HepG2 (cell line): Measurements from ENCODE around the gene THRA. TPM values are rescaled to one million over a fixed set of nuclear protein-coding genes. Genes with fewer than 3 reads are reported as not detected.
A peak's percentile ranks its signal among the peaks of the same experiment; 100 is the strongest.

Experiments used
- ADNP ChIP-seq: sonication (generic); formaldehyde crosslinking; IDR thresholded peaks from 2 replicates; pipeline ENCODE4 v1.4.0; 2020; ENCODE audit warnings: missing genetic modification reagents
- AHDC1 ChIP-seq: sonication (generic); formaldehyde crosslinking; IDR thresholded peaks from 2 replicates; pipeline ENCODE4 v1.5.1; 2020; ENCODE audit warnings: mild to moderate bottlenecking, missing genetic modification reagents, borderline replicate concordance
- ARNTL ChIP-seq: sonication (generic); formaldehyde crosslinking; IDR thresholded peaks from 2 replicates; pipeline ENCODE4 v1.4.0; 2020; ENCODE audit warnings: mild to moderate bottlenecking, missing genetic modification reagents
- GTF3A ChIP-seq: sonication (generic); formaldehyde crosslinking; conservative IDR thresholded peaks from 2 replicates; pipeline ENCODE4 v1.4.0; 2020; ENCODE audit warnings: mild to moderate bottlenecking, missing genetic modification reagents
- HNRNPL ChIP-seq: fragments of 200-400 bp; formaldehyde crosslinking; IDR thresholded peaks from 2 replicates; pipeline ENCODE4 v1.6.1; 2017; ENCODE audit warnings: mild to moderate bottlenecking, low read depth, low read length
- NKX3-1 ChIP-seq: sonication (generic); formaldehyde crosslinking; IDR thresholded peaks from 2 replicates; pipeline ENCODE4 v1.5.0; 2020; ENCODE audit warnings: missing genetic modification reagents
- POLR2A ChIP-seq, 2 experiments: IDR thresholded peaks; 2 replicates each; pipeline ENCODE4 v1.6.1; 2011; ENCODE audit warnings: low read depth in 2 of 2, low read length in 2 of 2, mild to moderate bottlenecking in 1 of 2, moderate library complexity in 1 of 2; ENCODE audit not compliant: insufficient read depth in 1 of 2
- RAD21 ChIP-seq: fragments of 450-650 bp; formaldehyde crosslinking; IDR thresholded peaks from 2 replicates; pipeline ENCODE4 v1.5.0; 2020; ENCODE audit warnings: mild to moderate bottlenecking
- RARG ChIP-seq: sonication (generic); formaldehyde crosslinking; IDR thresholded peaks from 2 replicates; pipeline ENCODE4 v1.4.0; 2020; ENCODE audit warnings: low read depth, mild to moderate bottlenecking, missing genetic modification reagents
- REL ChIP-seq: sonication (generic); formaldehyde crosslinking; conservative IDR thresholded peaks from 2 replicates; pipeline ENCODE4 v1.8.0; 2022; ENCODE audit warnings: mild to moderate bottlenecking, missing genetic modification reagents, moderate library complexity
- RFX5 ChIP-seq: IDR thresholded peaks from 2 replicates; pipeline ENCODE4 v1.6.1; 2011; ENCODE audit warnings: low read depth, low read length, improper control_type of control experiment
- SNAPC5 ChIP-seq: sonication (generic); formaldehyde crosslinking; IDR thresholded peaks from 2 replicates; pipeline ENCODE4 v1.8.1; 2023; ENCODE audit warnings: mild to moderate bottlenecking, missing genetic modification reagents, borderline replicate concordance
- SP2 ChIP-seq: sonication (generic); formaldehyde crosslinking; IDR thresholded peaks from 2 replicates; pipeline ENCODE4 v1.5.1; 2020; ENCODE audit warnings: mild to moderate bottlenecking, missing genetic modification reagents
- TIGD3 ChIP-seq: sonication (generic); formaldehyde crosslinking; IDR thresholded peaks from 2 replicates; pipeline ENCODE4 v1.5.1; 2020; ENCODE audit warnings: mild to moderate bottlenecking, missing genetic modification reagents, borderline replicate concordance
- ZBTB1 ChIP-seq: sonication (generic); formaldehyde crosslinking; IDR thresholded peaks from 2 replicates; pipeline ENCODE4 v1.4.0; 2020; ENCODE audit warnings: missing genetic modification reagents, borderline replicate concordance
- ZFP82 ChIP-seq: sonication (generic); formaldehyde crosslinking; IDR thresholded peaks from 2 replicates; pipeline ENCODE4 v1.5.1; 2020; ENCODE audit warnings: mild to moderate bottlenecking, missing genetic modification reagents, borderline replicate concordance
- ZNF260 ChIP-seq: sonication (generic); formaldehyde crosslinking; IDR thresholded peaks from 2 replicates; pipeline ENCODE4 v1.4.0; 2020; ENCODE audit warnings: missing genetic modification reagents, low read depth, mild to moderate bottlenecking, borderline replicate concordance
- ZNF329 ChIP-seq: sonication (generic); formaldehyde crosslinking; IDR thresholded peaks from 2 replicates; pipeline ENCODE4 v1.9.0; 2021; ENCODE audit warnings: low read depth, mild to moderate bottlenecking, missing genetic modification reagents
- ZNF550 ChIP-seq: sonication (generic); formaldehyde crosslinking; IDR thresholded peaks from 2 replicates; pipeline ENCODE4 v1.4.0; 2020; ENCODE audit warnings: mild to moderate bottlenecking, missing genetic modification reagents, borderline replicate concordance
- ZNF572 ChIP-seq: sonication (generic); formaldehyde crosslinking; IDR thresholded peaks from 2 replicates; pipeline ENCODE4 v1.5.1; 2020; ENCODE audit warnings: mild to moderate bottlenecking, missing genetic modification reagents
- ZNF678 ChIP-seq: sonication (generic); formaldehyde crosslinking; IDR thresholded peaks from 2 replicates; pipeline ENCODE4 v1.4.0; 2020; ENCODE audit warnings: mild to moderate bottlenecking, missing genetic modification reagents
- polyA plus RNA-seq, 8 experiments: library from polyadenylated mRNA; depleted of rRNA in 3 of 8; stranded (reverse) in 7 of 8; unstranded in 1 of 8; fragments of >200 nt; fragmentation: Illumina TruSeq in 4 of 8; extraction: Trizol in 4 of 8; gene quantifications; 2 replicates each; pipeline versions ENCODE4 v1.2.1 to v1.2.3, GENCODE V29; 2011 to 2016; ENCODE audit warnings: low read depth in 4 of 8, missing spikeins in 1 of 8, mixed read lengths in 1 of 8; ENCODE audit not compliant: insufficient read depth in 1 of 8
- total RNA-seq, 5 experiments: library from RNA; depleted of rRNA; stranded (reverse); fragments of >200 nt; fragmentation: Illumina TruSeq; extraction: Trizol; gene quantifications; 2 replicates each; pipeline ENCODE4 v1.2.3, GENCODE V29; 2016; ENCODE audit warnings: low read depth in 1 of 5

Gene THRA
- total and polyA plus RNA-seq, 2 of the 13 experiments (the other 11 are each of a cell fraction or from before 2014, with no cell fraction given): 8.0 to 9.9 TPM

- TF ChIP-seq AHDC1 (CRISPR knock-in tag): no peak
- TF ChIP-seq SP2 (CRISPR knock-in tag): peak; percentile 36
- no peak for TF ChIP-seq RAD21 (CRISPR knock-in tag)
- TF ChIP-seq TIGD3: 0 out of 2 replicates have a peak, but pooled peaks have one; percentile 4
- TF ChIP-seq ZNF329: no peak
- TF ChIP-seq RFX5: no peak
- TF ChIP-seq ARNTL (CRISPR knock-in tag): no peak
- no peak for TF ChIP-seq ZNF260 (CRISPR knock-in tag)
- 0 out of 2 replicates have a peak, but pooled peaks have one; percentile 1 for TF ChIP-seq NKX3-1 (CRISPR knock-in tag)
- TF ChIP-seq HNRNPL: 0 out of 2 replicates have a peak, but pooled peaks have one; percentile 13
- 0 out of 2 replicates have a peak, but pooled peaks have one; percentile 69 for TF ChIP-seq REL (CRISPR knock-in tag)
- TF ChIP-seq POLR2A (IDR thresholded peaks at IDR 0.05; ENCODE audit: insufficient read depth in 1 of 2, low read depth in 2 of 2, low read length in 2 of 2): 0 out of 4 replicates have a peak, but pooled peaks of 1 of the 2 experiments have one; percentile 3
- no peak for TF ChIP-seq ZNF678 (CRISPR knock-in tag)
- TF ChIP-seq SNAPC5 (CRISPR knock-in tag): 0 out of 2 replicates have a peak, but pooled peaks have one; percentile 69
- no peak for TF ChIP-seq ZFP82
- TF ChIP-seq ZNF572 (CRISPR knock-in tag): peak; percentile 74; the same call in 1 of the 2 replicates
- peak; percentile 12; the same call in 1 of the 2 replicates for TF ChIP-seq ZBTB1 (CRISPR knock-in tag)
- TF ChIP-seq GTF3A (CRISPR knock-in tag): no peak
- peak; percentile 23 for TF ChIP-seq ZNF550 (CRISPR knock-in tag)
- no peak for TF ChIP-seq RARG (CRISPR knock-in tag)
- TF ChIP-seq ADNP (CRISPR knock-in tag): no peak
Observed at GRCh38 chr17:40099619-40100418, 37.1 kb downstream of the THRA start (continued).
